Measurements from ENCODE around the gene PRAMEF15. TPM values are rescaled to one million over a fixed set of nuclear protein-coding genes. Genes with fewer than 3 reads are reported as not detected.
"Not testable (repeated sequence)": the region's sequence is repeated elsewhere in the genome, so short reads cannot be mapped to it uniquely, and the experiment has no call there.

The PRAMEF15 gene
- total RNA-seq, 1 donor = 0.10 TPM

DNA sequence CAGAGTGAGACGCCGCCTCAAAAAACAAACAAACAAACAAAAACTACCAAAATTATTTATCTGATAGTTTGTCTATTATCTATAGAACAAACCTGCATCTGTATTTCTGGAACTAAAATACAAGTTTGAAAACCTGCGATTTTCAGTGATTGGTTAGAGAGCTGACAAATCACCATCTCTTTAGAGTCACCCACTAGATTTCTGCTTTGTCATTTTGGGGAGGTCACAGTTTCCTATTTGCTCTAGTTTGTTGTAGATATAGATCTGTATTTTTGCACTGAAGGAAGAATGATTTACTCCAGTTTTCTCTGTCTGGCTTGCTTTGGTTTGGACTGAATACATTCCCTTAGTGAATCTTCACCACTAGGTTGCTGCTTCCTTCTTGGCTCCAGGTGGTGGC is 51.2 kb downstream of the PRAMEF15 start:
- not testable (repeated sequence) for H3K4me3 ChIP-seq (ENCODE audit: low read length); H3K4me1 ChIP-seq (ENCODE audit: insufficient read depth, low read length); H3K27me3 ChIP-seq (ENCODE audit: insufficient read depth, low read length); H3K9me3 ChIP-seq (ENCODE audit: low read depth, low read length)

DNA sequence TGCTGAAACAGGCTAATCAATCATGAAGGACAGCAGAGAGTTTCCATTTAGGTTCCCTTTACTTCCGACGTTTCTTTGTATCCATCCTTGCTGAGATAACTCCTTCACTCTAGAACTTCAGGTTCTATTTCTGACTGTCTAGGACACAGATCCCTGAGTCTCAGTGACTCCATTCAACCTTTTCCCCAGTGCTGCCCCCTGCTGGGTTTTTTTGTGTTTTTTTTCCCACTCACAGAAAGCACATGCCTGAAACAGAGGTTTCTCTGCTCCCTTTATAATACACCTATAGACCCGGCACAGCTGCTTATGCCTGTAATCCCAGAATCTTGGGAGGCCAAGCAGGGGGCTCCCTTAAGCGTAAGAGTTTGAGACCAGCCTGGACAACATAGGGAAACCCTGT is 53.2 kb downstream of the PRAMEF15 start:
- H3K27me3 ChIP-seq (ENCODE audit: insufficient read depth, low read length); H3K4me1 ChIP-seq (ENCODE audit: insufficient read depth, low read length); H3K4me3 ChIP-seq (ENCODE audit: low read length); H3K9me3 ChIP-seq (ENCODE audit: low read depth, low read length): not testable (repeated sequence)

Other genes with a start within 250 kb of the PRAMEF15 start
- gene PRAMEF25, start 244.8 kb upstream of the PRAMEF15 start, total RNA-seq = not detected
- gene HNRNPCL2, start 198.7 kb upstream of the PRAMEF15 start, total RNA-seq = not detected
- gene PRAMEF26, start 159.6 kb upstream of the PRAMEF15 start, total RNA-seq = not detected
- gene HNRNPCL4, start 149.9 kb upstream of the PRAMEF15 start, total RNA-seq = not detected
- not detected for gene PRAMEF9, start 143.7 kb upstream of the PRAMEF15 start, total RNA-seq
- not detected for gene PRAMEF13, start 114.2 kb upstream of the PRAMEF15 start, total RNA-seq
- gene PRAMEF18, start 89.4 kb upstream of the PRAMEF15 start, total RNA-seq = not detected
- gene PRAMEF5, start 61.4 kb upstream of the PRAMEF15 start, total RNA-seq = not detected
- gene PRAMEF8, start 30.4 kb upstream of the PRAMEF15 start, total RNA-seq = not detected
- not detected for gene PRAMEF33, start 12.0 kb upstream of the PRAMEF15 start, total RNA-seq
- gene PRAMEF14, start 31.6 kb downstream of the PRAMEF15 start, total RNA-seq = not detected
- gene PRAMEF19, start 56.4 kb downstream of the PRAMEF15 start, total RNA-seq = not detected
- not detected for gene PRAMEF17, start 74.1 kb downstream of the PRAMEF15 start, total RNA-seq
- gene PRAMEF20, start 94.9 kb downstream of the PRAMEF15 start, total RNA-seq = not detected
- gene LRRC38, start 198.4 kb downstream of the PRAMEF15 start, total RNA-seq = not detected

All from mononuclear cell (primary cell).